Thyroid gland (tissue), 4 donors: ENCODE measurements around the gene RAPGEF4.

Experiments
- CTCF ChIP-seq, 6 experiments: fragments of 200-600 bp in 3 of 6; fragments of 450-650 bp in 3 of 6; sonication (generic) in 3 of 6; IDR thresholded peaks; one replicate each; pipeline ENCODE4 v1.5.1; 2016 to 2019; ENCODE audit warnings: antibody characterized with exemption in 6 of 6, mild to moderate bottlenecking in 2 of 6, inconsistent platforms in 1 of 6, moderate library complexity in 1 of 6
- POLR2A ChIP-seq, 2 donors: fragments of 450-650 bp; IDR thresholded peaks; one replicate each; pipeline ENCODE4 v1.6.1; 2017; ENCODE audit warnings: antibody characterized with exemption in 2 of 2, mild to moderate bottlenecking in 2 of 2, moderate library complexity in 1 of 2

GRCh38 chr2:172885996-172886395, 150.4 kb downstream of the RAPGEF4 start:
- TF ChIP-seq CTCF (IDR thresholded peaks at IDR 0.05): no peak
- no peak for TF ChIP-seq POLR2A (IDR thresholded peaks at IDR 0.05)
